Fibroblast of lung (primary cell): ENCODE data around the gene CMTM7. TPM values are rescaled to one million over a fixed set of nuclear protein-coding genes. Genes with fewer than 3 reads are reported as not detected.

Source experiments
- DNase-seq, 2 donors: peaks; one replicate each; pipeline versions ENCODE4 v3.0.0 to v3.0.0-alpha.2; 2010; ENCODE audit warnings: low read depth in 2 of 2
- H2AFZ ChIP-seq: 2 replicates; pipeline ENCODE4 v1.5.1; 2012; ENCODE audit warnings: low read length, control low read depth, inconsistent platforms
- H3K27ac ChIP-seq: 2 replicates; pipeline ENCODE4 v1.5.1; 2011; ENCODE audit warnings: low read length, control low read depth; ENCODE audit not compliant: insufficient read depth
- H3K27me3 ChIP-seq: 2 replicates; pipeline ENCODE4 v1.5.1; 2011; ENCODE audit warnings: mild to moderate bottlenecking, low read length; ENCODE audit not compliant: control insufficient read depth, insufficient read depth
- H3K36me3 ChIP-seq: 2 replicates; pipeline ENCODE4 v1.5.1; 2011; ENCODE audit warnings: low read length; ENCODE audit not compliant: control insufficient read depth, insufficient read depth
- H3K4me1 ChIP-seq: 2 replicates; pipeline ENCODE4 v1.5.1; 2011; ENCODE audit warnings: low read length; ENCODE audit not compliant: control insufficient read depth, insufficient read depth; ENCODE audit errors: extremely low read depth
- H3K4me2 ChIP-seq: 2 replicates; pipeline ENCODE4 v1.5.1; 2011; ENCODE audit warnings: low read length, control low read depth; ENCODE audit not compliant: insufficient read depth; ENCODE audit errors: extremely low read depth
- H3K4me3 ChIP-seq, 4 experiments: fragments of 200-600 bp in 1 of 4; sonication (generic) in 1 of 4; replicated peaks in 1 of 4; 2 replicates each; pipeline ENCODE4 v1.5.1; 2011 to 2016; ENCODE audit warnings: low read length in 4 of 4, low read depth in 3 of 4, mild to moderate bottlenecking in 3 of 4, control low read depth in 2 of 4, inconsistent platforms in 1 of 4, mixed read lengths in 1 of 4; ENCODE audit not compliant: insufficient read depth in 1 of 4; ENCODE audit errors: control extremely low read depth in 1 of 4
- H3K79me2 ChIP-seq: 2 replicates; pipeline ENCODE4 v1.5.1; 2012; ENCODE audit warnings: mild to moderate bottlenecking, low read length, inconsistent platforms; ENCODE audit not compliant: control insufficient read depth, insufficient read depth
- H3K9ac ChIP-seq: 2 replicates; pipeline ENCODE4 v1.5.1; 2011; ENCODE audit warnings: mild to moderate bottlenecking, low read length, control low read depth; ENCODE audit not compliant: insufficient read depth
- H3K9me3 ChIP-seq: 2 replicates; pipeline ENCODE4 v1.5.1; 2012; ENCODE audit warnings: low read depth, low read length; ENCODE audit not compliant: control insufficient read depth, insufficient read depth
- H4K20me1 ChIP-seq: 2 replicates; pipeline ENCODE4 v1.5.1; 2011; ENCODE audit warnings: low read length; ENCODE audit not compliant: control insufficient read depth, insufficient read depth; ENCODE audit errors: extremely low read depth
- CTCF ChIP-seq, 2 donors: IDR thresholded peaks in 1 of 2; conservative IDR thresholded peaks in 1 of 2; 1 replicate in 1 of 2; 2 replicates in 1 of 2; pipeline ENCODE4 v1.5.1; 2011 to 2012; ENCODE audit warnings: low read length in 2 of 2, control low read depth in 1 of 2, inconsistent platforms in 1 of 2, low read depth in 1 of 2, mild to moderate bottlenecking in 1 of 2
- EZH2 ChIP-seq: IDR thresholded peaks from 2 replicates; pipeline ENCODE4 v1.5.1; 2012; ENCODE audit warnings: low read length, control low read depth, mild to moderate bottlenecking; ENCODE audit errors: missing control alignments
- polyA plus RNA-seq, 2 donors: library from polyadenylated mRNA; depleted of rRNA in 1 of 2; stranded (reverse) in 1 of 2; unstranded in 1 of 2; fragments of >200 nt; gene quantifications; 2 replicates each; pipeline ENCODE4 v1.2.1, GENCODE V29; 2011 to 2012; ENCODE audit warnings: missing spikeins in 1 of 2
- total RNA-seq: library from RNA; depleted of rRNA; stranded (reverse); fragments of >200 nt; gene quantifications from 2 replicates; pipeline ENCODE4 v1.2.1, GENCODE V29; 2014

CMTM7 gene
- total and polyA plus RNA-seq, 2 donors (not counting 1 experiment from before 2014, with no cell fraction given), result 3.5 to 9.3 TPM

- Histone ChIP-seq H3K36me3 (no peaks in the 10 kb centered on the region), H4K20me1 (no peaks in the 10 kb centered on the region), H3K79me2 (peaks cover 16% of the 10 kb centered on the region), H3K9me3 (no peaks in the 10 kb centered on the region), H3K27me3 (no peaks in the 10 kb centered on the region), H3K4me2 (no peak overlapping the region), H3K4me1 (no peaks in the 10 kb centered on the region), H2AFZ (no peak overlapping the region), H3K27ac (no peak overlapping the region), H3K4me3 (no peak overlapping the region), H3K9ac (no peak overlapping the region)
- DNase-seq, result no peak
- TF ChIP-seq EZH2 (no peak), CTCF (conservative IDR thresholded peaks at IDR 0.05 in 1 of 2, IDR thresholded peaks at IDR 0.05 in 1 of 2; ENCODE audit: low read depth in 1 of 2, low read length in 2 of 2) (no peak)
Measured at GRCh38 chr3:32498992-32499391, 107.3 kb downstream of the CMTM7 start.

GRCh38 chr3:32499585-32499984, 107.9 kb downstream of the CMTM7 start:
- Histone ChIP-seq H3K79me2 (peaks cover 16% of the 10 kb centered on the region), H2AFZ (no peak overlapping the region), H3K4me3 (no peak overlapping the region), H3K27me3 (no peaks in the 10 kb centered on the region), H3K9me3 (no peaks in the 10 kb centered on the region), H3K4me1 (no peaks in the 10 kb centered on the region), H3K27ac (no peak overlapping the region), H3K36me3 (no peaks in the 10 kb centered on the region), H4K20me1 (no peaks in the 10 kb centered on the region), H3K4me2 (no peak overlapping the region), H3K9ac (no peak overlapping the region)
- no peak for TF ChIP-seq CTCF (conservative IDR thresholded peaks at IDR 0.05 in 1 of 2, IDR thresholded peaks at IDR 0.05 in 1 of 2; ENCODE audit: low read depth in 1 of 2, low read length in 2 of 2)
- no peak for TF ChIP-seq EZH2
- no peak for DNase-seq

- Histone ChIP-seq H3K4me1 (no peaks in the 10 kb centered on the region), H3K36me3 (no peaks in the 10 kb centered on the region), H3K9me3 (no peaks in the 10 kb centered on the region), H3K27ac (no peak overlapping the region), H3K79me2 (peaks cover 16% of the 10 kb centered on the region), H2AFZ (no peak overlapping the region), H3K27me3 (no peaks in the 10 kb centered on the region), H4K20me1 (no peaks in the 10 kb centered on the region), H3K4me2 (no peak overlapping the region), H3K9ac (no peak overlapping the region), H3K4me3 (peak overlapping the region in 1 of 4 experiments; percentile 42)
- no peak for TF ChIP-seq CTCF (conservative IDR thresholded peaks at IDR 0.05 in 1 of 2, IDR thresholded peaks at IDR 0.05 in 1 of 2; ENCODE audit: low read depth in 1 of 2, low read length in 2 of 2)
- no peak for TF ChIP-seq EZH2
- DNase-seq, result no peak
Measured at GRCh38 chr3:32500231-32500630, 108.6 kb downstream of the CMTM7 start.
